GM06990 (cell line): ENCODE results near the gene MRTFB.

Experiments
- DNase-seq: peaks from one replicate; pipeline ENCODE4 v3.0.0-alpha.2; 2011; ENCODE audit not compliant: insufficient read length; ENCODE audit errors: extremely low read depth
- H3K27me3 ChIP-seq: replicated peaks from 2 replicates; pipeline ENCODE4 v1.6.0; 2011; ENCODE audit warnings: low read length; ENCODE audit not compliant: control insufficient read depth, insufficient read depth
- H3K36me3 ChIP-seq: 2 replicates; pipeline ENCODE4 v1.5.1; 2011; ENCODE audit warnings: low read length; ENCODE audit not compliant: control insufficient read depth, insufficient read depth
- H3K4me3 ChIP-seq: replicated peaks from 2 replicates; pipeline ENCODE4 v1.5.1; 2011; ENCODE audit warnings: low read depth, mild to moderate bottlenecking, control low read depth, low read length
- TF ChIP-seq, protein P1 (sequence below): IDR thresholded peaks from 2 replicates; pipeline ENCODE4 v1.5.1; 2011; ENCODE audit warnings: low read length, control low read depth, mild to moderate bottlenecking, inconsistent platforms; ENCODE audit not compliant: insufficient read depth, poor library complexity, severe bottlenecking

MRTFB gene

DNA sequence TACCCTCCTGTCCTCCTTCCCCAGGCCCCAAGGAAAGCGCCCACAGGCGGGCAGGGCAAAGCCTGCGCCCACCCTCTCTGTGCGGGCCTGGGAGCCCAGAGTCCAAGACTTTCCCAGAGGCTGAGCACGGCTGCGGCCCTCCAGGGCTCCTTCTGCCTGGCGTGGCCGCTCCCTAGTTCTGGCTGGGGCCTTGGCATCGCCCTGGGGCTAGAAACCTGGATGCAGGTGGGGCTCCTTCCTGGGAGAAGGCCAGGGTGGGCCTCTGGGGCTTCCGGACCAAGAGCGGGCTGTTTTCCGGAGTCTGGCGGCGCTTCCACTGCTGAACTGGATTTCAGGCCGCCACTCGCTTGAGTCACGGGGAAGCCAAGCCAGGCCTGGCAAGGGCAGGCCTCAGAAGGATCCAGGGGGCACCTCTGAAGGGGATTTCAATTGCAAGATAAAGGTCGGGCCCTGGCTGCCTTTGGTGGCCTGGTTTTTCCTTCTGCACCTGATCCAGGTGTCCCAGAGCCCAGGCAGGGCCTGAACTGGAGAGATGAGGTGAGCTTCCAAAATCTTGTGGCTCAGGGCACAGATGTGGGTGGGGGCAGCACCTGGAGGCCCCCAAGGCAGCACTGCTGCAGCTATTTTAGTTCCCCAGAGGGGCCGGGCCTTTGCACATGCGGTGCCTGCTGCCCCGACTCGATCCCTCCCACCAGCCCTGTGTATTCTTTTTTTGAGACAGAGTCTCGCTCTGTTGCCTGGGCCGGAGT lies 227.4 kb downstream of the MRTFB start:
- Histone ChIP-seq H3K4me3 (no peak overlapping the region), H3K27me3 (no peaks in the 10 kb centered on the region), H3K36me3 (no peaks in the 10 kb centered on the region)
- TF ChIP-seq, protein P1, sequence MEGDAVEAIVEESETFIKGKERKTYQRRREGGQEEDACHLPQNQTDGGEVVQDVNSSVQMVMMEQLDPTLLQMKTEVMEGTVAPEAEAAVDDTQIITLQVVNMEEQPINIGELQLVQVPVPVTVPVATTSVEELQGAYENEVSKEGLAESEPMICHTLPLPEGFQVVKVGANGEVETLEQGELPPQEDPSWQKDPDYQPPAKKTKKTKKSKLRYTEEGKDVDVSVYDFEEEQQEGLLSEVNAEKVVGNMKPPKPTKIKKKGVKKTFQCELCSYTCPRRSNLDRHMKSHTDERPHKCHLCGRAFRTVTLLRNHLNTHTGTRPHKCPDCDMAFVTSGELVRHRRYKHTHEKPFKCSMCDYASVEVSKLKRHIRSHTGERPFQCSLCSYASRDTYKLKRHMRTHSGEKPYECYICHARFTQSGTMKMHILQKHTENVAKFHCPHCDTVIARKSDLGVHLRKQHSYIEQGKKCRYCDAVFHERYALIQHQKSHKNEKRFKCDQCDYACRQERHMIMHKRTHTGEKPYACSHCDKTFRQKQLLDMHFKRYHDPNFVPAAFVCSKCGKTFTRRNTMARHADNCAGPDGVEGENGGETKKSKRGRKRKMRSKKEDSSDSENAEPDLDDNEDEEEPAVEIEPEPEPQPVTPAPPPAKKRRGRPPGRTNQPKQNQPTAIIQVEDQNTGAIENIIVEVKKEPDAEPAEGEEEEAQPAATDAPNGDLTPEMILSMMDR = no peak
- no peak for DNase-seq

DNA sequence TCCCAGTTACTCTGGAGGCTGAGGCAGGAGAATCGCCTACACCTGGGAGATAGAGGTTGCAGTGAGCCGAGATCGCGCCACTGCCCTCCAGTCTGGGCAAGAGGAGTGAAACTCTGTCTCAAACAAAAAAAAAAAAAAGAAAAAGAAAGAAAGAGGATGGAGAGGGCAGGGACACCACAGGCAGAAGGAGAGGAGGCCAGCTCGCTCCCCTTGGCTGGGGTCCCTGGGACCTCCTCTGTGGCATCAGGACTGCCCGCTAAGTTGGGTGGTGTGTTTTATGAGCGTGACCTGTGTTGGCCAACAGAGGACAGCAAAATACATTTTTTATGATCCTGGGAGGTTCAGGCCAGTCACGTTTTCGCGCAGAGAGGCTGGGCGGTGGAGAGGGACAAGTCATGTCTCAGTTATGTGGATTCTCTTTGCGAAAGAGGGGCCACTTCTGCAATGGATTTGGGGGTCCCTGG lies 229.6 kb downstream of the MRTFB start:
- Histone ChIP-seq H3K36me3 (no peaks in the 10 kb centered on the region), H3K27me3 (no peaks in the 10 kb centered on the region), H3K4me3 (peak overlapping the region; percentile 72)
- TF ChIP-seq, protein P1 = peak; percentile 82
- DNase-seq = peak; percentile 53

DNA sequence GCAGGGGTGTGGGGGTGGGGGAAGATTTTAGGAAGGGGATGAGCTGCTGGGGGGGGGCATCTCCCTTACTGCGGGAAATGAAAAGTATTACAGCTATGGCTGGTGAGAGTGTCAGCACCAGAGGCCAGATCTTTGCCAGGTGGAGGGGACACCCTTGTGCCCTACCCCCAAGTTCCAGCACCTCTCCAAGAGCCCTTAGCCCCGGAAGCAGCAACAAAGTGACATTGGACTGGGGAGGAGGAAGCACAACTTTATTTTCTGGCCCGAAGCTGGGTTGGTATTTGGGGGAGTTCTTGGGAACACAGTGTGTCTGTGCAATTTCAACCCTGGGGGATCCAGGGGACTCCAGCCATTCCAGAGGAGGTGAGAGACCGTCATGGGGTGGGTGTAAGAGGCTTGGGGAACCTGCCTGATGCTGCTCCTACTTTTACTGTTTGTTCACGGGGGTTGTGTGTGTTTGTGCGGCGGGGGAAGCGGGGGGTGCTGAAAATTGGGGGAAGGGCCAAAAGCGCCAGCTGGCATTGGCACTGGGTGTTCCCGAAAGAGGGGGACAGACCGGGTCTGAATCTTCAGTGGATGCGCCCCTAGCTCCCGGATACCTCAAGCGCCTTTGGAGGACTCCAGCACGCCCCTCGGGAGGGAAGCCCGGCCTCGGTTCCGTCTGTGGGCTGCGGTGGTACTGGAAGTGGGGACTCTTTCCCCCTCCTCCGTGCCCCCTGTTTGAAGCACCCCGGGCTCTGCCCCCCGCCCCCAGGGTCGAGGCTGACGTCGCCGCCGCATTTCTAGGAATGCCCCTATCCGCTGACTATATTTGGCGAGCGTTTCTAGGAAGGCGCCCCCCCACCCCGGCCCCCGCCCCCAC lies 230.3 kb downstream of the MRTFB start:
- H3K4me3 ChIP-seq = peak overlapping the region; percentile 72
- no peaks in the 10 kb centered on the region for H3K36me3 ChIP-seq
- peak; percentile 56 for DNase-seq
- TF ChIP-seq, protein P1 = no peak
- no peaks in the 10 kb centered on the region for H3K27me3 ChIP-seq

DNA sequence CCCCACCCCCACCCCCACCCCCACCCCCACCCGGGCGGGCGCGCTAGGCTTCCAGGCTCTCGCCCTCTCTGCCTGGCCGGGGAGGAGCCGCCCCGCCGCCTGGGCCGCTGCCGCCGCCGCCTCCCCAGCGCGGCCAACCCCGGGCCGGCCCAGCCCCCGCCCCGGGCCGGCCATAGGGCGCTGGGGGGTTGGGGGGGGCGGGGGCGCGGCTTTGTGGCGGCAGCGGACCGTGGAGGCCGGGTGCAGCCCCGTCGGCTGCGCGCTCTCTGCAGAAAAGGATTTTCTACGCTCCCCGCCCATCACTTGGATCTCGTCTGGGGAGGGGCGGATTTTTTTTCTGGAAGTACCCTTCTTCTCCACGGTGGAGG lies 230.9 kb downstream of the MRTFB start:
- peak; percentile 84 for DNase-seq
- TF ChIP-seq, protein P1 = no peak
- H3K4me3 ChIP-seq = peak overlapping the region; percentile 69
- H3K27me3 ChIP-seq = no peaks in the 10 kb centered on the region
- no peaks in the 10 kb centered on the region; the same call in 1 of the 2 replicates for H3K36me3 ChIP-seq

DNA sequence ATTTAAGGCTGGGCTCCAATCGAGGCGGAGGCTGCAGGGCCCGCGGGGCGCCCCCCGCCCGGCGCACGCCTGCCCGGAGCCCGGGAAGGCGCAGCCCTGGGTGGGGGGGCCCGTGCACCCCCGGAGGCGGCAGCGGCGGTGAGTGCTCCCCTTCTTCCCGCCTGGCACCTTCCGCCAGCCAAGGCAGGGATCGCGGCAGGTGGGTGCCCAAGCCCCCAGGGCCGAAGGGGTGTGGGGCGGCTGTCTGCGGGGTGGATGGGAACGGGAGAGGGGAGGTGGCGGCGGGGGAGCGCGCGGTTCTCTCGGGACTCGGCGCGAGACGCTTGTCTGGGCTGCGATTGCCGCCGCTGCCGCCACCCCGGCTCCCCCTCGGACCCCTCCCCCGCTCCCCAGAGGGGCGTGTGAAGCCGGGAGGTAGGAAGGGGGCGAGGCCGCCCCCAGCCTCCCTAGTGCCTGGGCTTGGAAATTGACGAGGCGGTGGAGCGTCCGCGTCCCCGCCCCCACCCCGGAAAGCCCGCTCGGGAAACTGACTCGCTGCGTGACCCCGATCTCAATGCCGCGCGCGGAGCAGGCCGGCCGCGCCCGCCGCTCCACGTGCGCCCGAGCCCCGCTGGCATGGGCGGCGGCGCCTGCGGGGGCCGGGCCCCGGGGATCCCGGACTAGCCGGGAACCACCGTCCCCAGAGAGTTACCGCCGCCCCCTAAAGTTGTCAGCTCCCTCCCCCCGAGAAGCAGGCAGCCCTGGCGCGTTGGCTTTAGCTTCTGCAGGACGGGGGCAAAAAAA lies 231.5 kb downstream of the MRTFB start:
- peak; percentile 64 for DNase-seq
- Histone ChIP-seq H3K4me3 (peak overlapping the region; percentile 69), H3K27me3 (no peaks in the 10 kb centered on the region), H3K36me3 (peaks cover 2% of the 10 kb centered on the region)
- TF ChIP-seq, protein P1 = no peak
